EH (cell line): Measurements from ENCODE around the gene IQUB.
"Not testable (repeated sequence)": the region's sequence is repeated elsewhere in the genome, so short reads cannot be mapped to it uniquely, and the experiment has no call there.

Experiments
- DNase-seq: peaks from one replicate; pipeline ENCODE4 v3.0.0-alpha.2; 2015; ENCODE audit warnings: low read depth

IQUB gene

DNA sequence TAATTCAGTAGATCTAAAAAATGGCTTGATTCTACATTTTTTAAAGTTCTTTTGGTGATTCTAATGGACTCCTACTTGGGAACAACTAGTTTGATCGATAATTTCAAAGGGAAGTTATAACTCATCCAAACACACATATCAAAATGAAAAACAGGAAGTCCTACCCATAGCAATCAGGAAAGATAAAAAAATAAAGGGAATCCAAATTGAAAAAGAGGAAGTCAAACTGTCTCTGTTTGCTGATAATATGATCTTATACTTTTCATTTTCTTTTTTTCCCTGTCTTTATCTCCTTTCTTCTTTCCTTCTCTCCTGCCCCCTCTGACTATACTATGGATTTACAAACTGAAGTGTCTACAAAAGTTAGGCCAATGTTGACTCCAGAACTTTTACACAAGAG, 118.8 kb downstream of the IQUB start:
- DNase-seq = no peak

DNA sequence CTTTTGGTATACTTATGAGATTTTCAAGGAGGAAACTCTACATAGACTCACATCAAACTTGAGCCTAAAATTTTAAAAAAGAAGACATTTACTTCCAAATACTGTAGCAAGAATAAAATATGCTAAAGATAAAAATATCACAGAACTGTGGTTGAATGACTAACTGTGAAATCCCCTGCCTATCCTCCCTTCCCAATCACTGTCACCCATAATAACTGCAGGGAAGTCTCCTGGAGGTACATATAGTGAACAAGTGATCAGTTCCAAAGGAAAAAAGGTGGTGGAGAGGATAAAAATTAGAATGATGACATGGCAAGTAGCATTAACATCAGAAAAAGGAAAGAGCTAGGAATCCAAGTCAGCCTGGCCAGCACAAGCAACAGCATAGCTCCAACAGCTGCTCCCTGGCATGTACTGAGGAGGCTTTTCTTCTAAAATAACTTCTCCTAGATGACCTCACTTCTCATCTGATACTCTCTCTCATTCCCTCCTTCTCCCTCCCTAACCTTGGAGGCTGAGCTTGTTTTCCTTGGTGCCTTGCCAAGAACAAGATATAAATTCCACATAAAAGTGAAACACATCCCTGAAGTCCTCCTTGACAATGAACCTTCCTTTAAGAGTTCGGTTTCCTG, 124.0 kb downstream of the IQUB start:
- no peak for DNase-seq

DNA sequence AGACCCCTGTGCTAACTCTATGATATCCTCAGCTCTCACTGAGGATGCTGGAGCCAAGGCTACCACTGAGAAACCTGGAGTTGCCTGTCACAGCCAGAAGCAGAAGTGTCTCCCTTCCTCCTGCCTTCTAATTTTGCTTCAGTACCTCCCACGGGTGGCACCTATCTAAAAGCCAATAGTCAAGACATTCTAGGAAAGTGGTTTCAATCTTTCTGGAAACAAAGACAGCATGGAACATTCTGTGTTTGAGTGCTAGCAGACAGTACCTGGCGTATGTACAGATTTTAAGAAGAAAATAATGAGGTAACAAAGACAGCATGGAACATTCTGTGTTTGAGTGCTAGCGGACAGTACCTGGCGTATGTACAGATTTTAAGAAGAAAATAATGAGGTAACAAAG, 126.4 kb downstream of the IQUB start:
- DNase-seq = not testable (repeated sequence)
